NT2/D1 (cell line): ENCODE results near the gene ZFHX3.

Experiments
- SUZ12 ChIP-seq: IDR thresholded peaks from 2 replicates; pipeline ENCODE4 v1.6.1; 2011; ENCODE audit not compliant: insufficient read length, insufficient read depth; ENCODE audit errors: extremely low read depth
- ZNF274 ChIP-seq: IDR thresholded peaks from 2 replicates; pipeline ENCODE4 v1.6.1; 2011; ENCODE audit warnings: mild to moderate bottlenecking, low read depth, low read length

- TF ChIP-seq SUZ12 (no peak), ZNF274 (no peak)
Observed at GRCh38 chr16:72896485-72897118, 151.3 kb downstream of the ZFHX3 start.
